ENCODE measurements around the gene CASZ1. TPM values are rescaled to one million over a fixed set of nuclear protein-coding genes. Genes with fewer than 3 reads are reported as not detected.

Gene CASZ1
- total and polyA plus RNA-seq, 4 donors = 3.4 to 39.0 (median 13.8) TPM

- WGBS, 2 donors = 89 to 92% methylated on average over 24 of the region's 24 CpGs
- no peak for DNase-seq
- no peak overlapping the region for H3K4me3 ChIP-seq (ENCODE audit: low read length in 2 of 2)
- no peaks in the 10 kb centered on the region for H3K9me3 ChIP-seq (ENCODE audit: control insufficient read depth, low read length)
- H3K4me1 ChIP-seq (ENCODE audit: control insufficient read depth in 1 of 2, insufficient read depth in 2 of 2, low read length in 2 of 2) = no peaks in the 10 kb centered on the region
- H3K27ac ChIP-seq (ENCODE audit: low read depth in 1 of 2, low read length in 2 of 2) = no peak overlapping the region
- intact Hi-C loops (cut with DNase I) = no loop called here
- H3K27me3 ChIP-seq (ENCODE audit: control insufficient read depth in 1 of 2, insufficient read depth in 2 of 2, low read length in 1 of 2) = no peaks in the 10 kb centered on the region
- ATAC-seq (ENCODE audit: low FRiP score) = no peak
- peaks cover 0 to 7% of the 10 kb centered on the region in 2 donors for H3K36me3 ChIP-seq (ENCODE audit: control insufficient read depth in 1 of 2, insufficient read depth in 2 of 2, low read length in 1 of 2)
These were observed 154.5 kb downstream of the CASZ1 start for GRCh38 chr1:10641976-10642375.

- Histone ChIP-seq H3K4me1 (ENCODE audit: control insufficient read depth in 1 of 2, insufficient read depth in 2 of 2, low read length in 2 of 2) (no peaks in the 10 kb centered on the region), H3K27ac (ENCODE audit: low read depth in 1 of 2, low read length in 2 of 2) (peak overlapping the region in 1 of 2 donors; percentile 37)
- ATAC-seq (ENCODE audit: low FRiP score) = no peak
These were observed 155.4 kb downstream of the CASZ1 start for GRCh38 chr1:10640843-10641553.

GRCh38 chr1:10639775-10640578 lies 156.5 kb downstream of the CASZ1 start:
- DNase-seq (no peak), ATAC-seq (ENCODE audit: low FRiP score) (no peak)
- Histone ChIP-seq H3K4me3 (ENCODE audit: low read length in 2 of 2) (no peak overlapping the region), H3K27ac (ENCODE audit: low read depth in 1 of 2, low read length in 2 of 2) (peak overlapping the region; percentile 9 to 31), H3K36me3 (ENCODE audit: control insufficient read depth in 1 of 2, insufficient read depth in 2 of 2, low read length in 1 of 2) (peaks cover 0 to 7% of the 10 kb centered on the region in 2 donors), H3K9me3 (ENCODE audit: control insufficient read depth, low read length) (no peaks in the 10 kb centered on the region), H3K27me3 (ENCODE audit: control insufficient read depth in 1 of 2, insufficient read depth in 2 of 2, low read length in 1 of 2) (no peaks in the 10 kb centered on the region), H3K4me1 (ENCODE audit: control insufficient read depth in 1 of 2, insufficient read depth in 2 of 2, low read length in 2 of 2) (no peaks in the 10 kb centered on the region)
- 69 to 76% methylated on average over 45 of the region's 45 CpGs for WGBS, 2 donors
- intact Hi-C loops (cut with DNase I) = no loop called here

More at GRCh38 chr1:10640843-10641553, 155.4 kb downstream of the CASZ1 start:
- Histone ChIP-seq H3K27me3 (ENCODE audit: control insufficient read depth in 1 of 2, insufficient read depth in 2 of 2, low read length in 1 of 2) (no peaks in the 10 kb centered on the region), H3K4me3 (ENCODE audit: low read length in 2 of 2) (no peak overlapping the region), H3K36me3 (ENCODE audit: control insufficient read depth in 1 of 2, insufficient read depth in 2 of 2, low read length in 1 of 2) (peaks cover 0 to 7% of the 10 kb centered on the region in 2 donors), H3K9me3 (ENCODE audit: control insufficient read depth, low read length) (no peaks in the 10 kb centered on the region)
- intact Hi-C loops (cut with DNase I) = no loop called here
- DNase-seq = no peak
- WGBS, 2 donors = 71 to 76% methylated on average over 16 of the region's 16 CpGs

GRCh38 chr1:10639011-10639774 lies 157.3 kb downstream of the CASZ1 start:
- Histone ChIP-seq H3K4me1 (ENCODE audit: control insufficient read depth in 1 of 2, insufficient read depth in 2 of 2, low read length in 2 of 2) (no peaks in the 10 kb centered on the region), H3K4me3 (ENCODE audit: low read length in 2 of 2) (no peak overlapping the region), H3K9me3 (ENCODE audit: control insufficient read depth, low read length) (no peaks in the 10 kb centered on the region), H3K27me3 (ENCODE audit: control insufficient read depth in 1 of 2, insufficient read depth in 2 of 2, low read length in 1 of 2) (no peaks in the 10 kb centered on the region), H3K36me3 (ENCODE audit: control insufficient read depth in 1 of 2, insufficient read depth in 2 of 2, low read length in 1 of 2) (peaks cover 0 to 5% of the 10 kb centered on the region in 2 donors), H3K27ac (ENCODE audit: low read depth in 1 of 2, low read length in 2 of 2) (no peak overlapping the region)
- DNase-seq (no peak), ATAC-seq (ENCODE audit: low FRiP score) (no peak)
- WGBS, 2 donors = 67 to 70% methylated on average over 87 to 108 of the region's 108 CpGs
- intact Hi-C loops (cut with DNase I) = no loop called here

- peaks cover 0 to 5% of the 10 kb centered on the region in 2 donors for H3K36me3 ChIP-seq (ENCODE audit: control insufficient read depth in 1 of 2, insufficient read depth in 2 of 2, low read length in 1 of 2)
- no peaks in the 10 kb centered on the region for H3K9me3 ChIP-seq (ENCODE audit: control insufficient read depth, low read length)
- no peak overlapping the region for H3K4me3 ChIP-seq (ENCODE audit: low read length in 2 of 2)
- ATAC-seq (ENCODE audit: low FRiP score) = no peak
- H3K4me1 ChIP-seq (ENCODE audit: control insufficient read depth in 1 of 2, insufficient read depth in 2 of 2, low read length in 2 of 2) = no peaks in the 10 kb centered on the region
- 47 to 59% methylated on average over 48 to 57 of the region's 57 CpGs for WGBS, 2 donors
- DNase-seq = no peak
- H3K27me3 ChIP-seq (ENCODE audit: control insufficient read depth in 1 of 2, insufficient read depth in 2 of 2, low read length in 1 of 2) = no peaks in the 10 kb centered on the region
- H3K27ac ChIP-seq (ENCODE audit: low read depth in 1 of 2, low read length in 2 of 2) = peak overlapping the region; percentile 11 to 31
- intact Hi-C loops (cut with DNase I) = no loop called here
These were observed 157.9 kb downstream of the CASZ1 start for GRCh38 chr1:10638559-10639005.

GRCh38 chr1:10637834-10638558 lies 158.4 kb downstream of the CASZ1 start:
- Histone ChIP-seq H3K27ac (ENCODE audit: low read depth in 1 of 2, low read length in 2 of 2) (peak overlapping the region; percentile 11 to 31), H3K4me3 (ENCODE audit: low read length in 2 of 2) (no peak overlapping the region), H3K9me3 (ENCODE audit: control insufficient read depth, low read length) (no peaks in the 10 kb centered on the region), H3K27me3 (ENCODE audit: control insufficient read depth in 1 of 2, insufficient read depth in 2 of 2, low read length in 1 of 2) (no peaks in the 10 kb centered on the region), H3K4me1 (ENCODE audit: control insufficient read depth in 1 of 2, insufficient read depth in 2 of 2, low read length in 2 of 2) (no peaks in the 10 kb centered on the region), H3K36me3 (ENCODE audit: control insufficient read depth in 1 of 2, insufficient read depth in 2 of 2, low read length in 1 of 2) (peaks cover 0 to 5% of the 10 kb centered on the region in 2 donors)
- ATAC-seq (ENCODE audit: low FRiP score) (no peak), DNase-seq (no peak)
- WGBS, 2 donors = 38 to 55% methylated on average over 24 to 29 of the region's 29 CpGs
- intact Hi-C loops (cut with DNase I) = no loop called here

GRCh38 chr1:10637400-10637799 lies 159.0 kb downstream of the CASZ1 start:
- intact Hi-C loops (cut with DNase I) = no loop called here
- DNase-seq (no peak), ATAC-seq (ENCODE audit: low FRiP score) (no peak)
- Histone ChIP-seq H3K4me3 (ENCODE audit: low read length in 2 of 2) (no peak overlapping the region), H3K27me3 (ENCODE audit: control insufficient read depth in 1 of 2, insufficient read depth in 2 of 2, low read length in 1 of 2) (no peaks in the 10 kb centered on the region), H3K9me3 (ENCODE audit: control insufficient read depth, low read length) (no peaks in the 10 kb centered on the region), H3K27ac (ENCODE audit: low read depth in 1 of 2, low read length in 2 of 2) (no peak overlapping the region), H3K36me3 (ENCODE audit: control insufficient read depth in 1 of 2, insufficient read depth in 2 of 2, low read length in 1 of 2) (peaks cover 0 to 1% of the 10 kb centered on the region in 2 donors), H3K4me1 (ENCODE audit: control insufficient read depth in 1 of 2, insufficient read depth in 2 of 2, low read length in 2 of 2) (no peaks in the 10 kb centered on the region)
- WGBS, 2 donors = 82 to 86% methylated on average over 9 of the region's 9 CpGs

- no peaks in the 10 kb centered on the region for H3K27me3 ChIP-seq (ENCODE audit: control insufficient read depth in 1 of 2, insufficient read depth in 2 of 2, low read length in 1 of 2)
- peak overlapping the region; percentile 47 to 91 for H3K27ac ChIP-seq (ENCODE audit: low read depth in 1 of 2, low read length in 2 of 2)
- no peaks in the 10 kb centered on the region for H3K4me1 ChIP-seq (ENCODE audit: control insufficient read depth in 1 of 2, insufficient read depth in 2 of 2, low read length in 2 of 2)
- DNase-seq = peak in 1 of 2 donors; percentile 75
- no peak overlapping the region for H3K4me3 ChIP-seq (ENCODE audit: low read length in 2 of 2)
- intact Hi-C loops (cut with DNase I) = no loop called here
- no peaks in the 10 kb centered on the region for H3K9me3 ChIP-seq (ENCODE audit: control insufficient read depth, low read length)
- H3K36me3 ChIP-seq (ENCODE audit: control insufficient read depth in 1 of 2, insufficient read depth in 2 of 2, low read length in 1 of 2) = peaks cover 0 to 1% of the 10 kb centered on the region in 2 donors
- ATAC-seq (ENCODE audit: low FRiP score) = peak; percentile 33
- WGBS, 2 donors = 14 to 27% methylated on average over 18 of the region's 18 CpGs
These were observed 160.5 kb downstream of the CASZ1 start for GRCh38 chr1:10635992-10636391.

All from aorta (tissue), 5 donors.